HG03039 (cell line): Measurements from ENCODE around the gene DNMT3A.

Source experiments
- ATAC-seq: cut with Tn5 transposase; IDR thresholded peaks from one replicate; pipeline ENCODE4 v1.9.1; 2021; ENCODE audit warnings: mild to moderate bottlenecking, moderate library complexity; ENCODE audit not compliant: unreplicated experiment

The DNMT3A gene

GRCh38 chr2:25262288-25262687 lies 79.4 kb downstream of the DNMT3A start:
- no peak for ATAC-seq

DNA sequence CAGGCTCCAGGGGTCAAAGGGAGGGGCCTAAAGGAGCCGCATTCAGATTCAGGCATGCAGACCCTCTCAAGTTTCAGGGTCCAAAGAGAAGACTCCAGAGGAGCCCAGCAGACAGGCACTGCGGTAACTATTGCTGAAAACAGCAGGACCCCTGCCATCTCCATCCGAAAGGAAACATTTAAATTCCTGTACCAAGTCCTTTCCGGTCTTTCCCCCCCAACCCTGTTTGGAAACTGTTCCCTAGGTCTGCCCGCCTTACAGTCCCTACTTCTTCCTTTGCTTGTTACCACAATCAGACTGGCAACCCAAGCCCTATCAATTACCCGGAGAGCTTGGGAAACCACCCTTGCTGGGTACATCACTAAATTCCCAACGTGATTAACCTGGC lies 82.0 kb downstream of the DNMT3A start:
- ATAC-seq, result no peak

GRCh38 chr2:25258847-25259736 lies 82.6 kb downstream of the DNMT3A start:
- no peak for ATAC-seq

DNA sequence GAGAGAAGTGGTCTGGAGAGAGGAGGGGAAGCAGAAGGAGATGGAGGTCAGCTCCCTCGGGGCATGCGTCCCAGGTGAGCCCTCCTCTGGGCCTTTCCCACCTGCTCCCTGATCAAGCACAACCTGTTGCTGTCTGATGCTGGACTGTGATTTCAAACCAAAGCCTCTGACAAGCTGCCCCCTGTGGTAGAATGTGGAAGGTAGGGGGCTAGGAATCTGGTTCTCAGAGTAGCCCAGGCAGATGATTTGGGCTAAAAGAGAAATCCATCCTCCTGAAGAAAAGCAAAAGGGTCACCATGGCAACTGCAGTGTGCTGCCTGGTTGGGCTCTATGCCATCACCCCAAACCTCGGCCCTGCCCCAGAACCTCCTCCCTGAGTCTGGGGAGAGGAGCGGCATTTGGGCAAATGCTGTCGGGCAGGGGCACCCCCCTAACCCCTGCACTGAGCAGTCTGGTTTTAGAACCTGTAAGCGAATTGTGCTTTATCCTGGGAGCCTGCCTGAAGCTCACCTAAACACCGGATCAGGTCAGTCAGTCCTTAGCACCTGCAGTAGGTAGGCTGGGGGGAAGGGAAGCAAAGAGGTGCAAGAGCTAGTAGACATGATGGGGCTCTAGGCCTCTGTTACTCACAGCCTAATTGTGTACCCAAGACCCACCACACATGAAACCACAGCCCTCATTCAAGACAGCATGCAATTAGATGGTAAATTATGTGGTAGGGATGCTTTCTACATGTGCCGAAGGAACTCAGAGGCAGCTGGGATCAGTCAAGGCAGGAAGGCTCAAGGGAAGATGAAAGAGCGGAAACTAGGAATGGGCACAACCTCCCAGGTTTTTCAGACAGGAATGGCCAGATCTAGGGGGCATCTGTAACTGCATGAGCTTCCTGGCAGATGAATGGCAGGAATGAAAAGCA lies 83.5 kb downstream of the DNMT3A start:
- ATAC-seq, result no peak

- ATAC-seq, result no peak
These were observed 84.6 kb downstream of the DNMT3A start for GRCh38 chr2:25257032-25257552.

GRCh38 chr2:25256488-25256875 lies 85.2 kb downstream of the DNMT3A start:
- ATAC-seq, result no peak

GRCh38 chr2:25255745-25256487 lies 85.8 kb downstream of the DNMT3A start:
- no peak for ATAC-seq

GRCh38 chr2:25254961-25255360 lies 86.8 kb downstream of the DNMT3A start:
- no peak for ATAC-seq

- ATAC-seq, result no peak
These were observed 88.5 kb downstream of the DNMT3A start for GRCh38 chr2:25253153-25253626.

DNA sequence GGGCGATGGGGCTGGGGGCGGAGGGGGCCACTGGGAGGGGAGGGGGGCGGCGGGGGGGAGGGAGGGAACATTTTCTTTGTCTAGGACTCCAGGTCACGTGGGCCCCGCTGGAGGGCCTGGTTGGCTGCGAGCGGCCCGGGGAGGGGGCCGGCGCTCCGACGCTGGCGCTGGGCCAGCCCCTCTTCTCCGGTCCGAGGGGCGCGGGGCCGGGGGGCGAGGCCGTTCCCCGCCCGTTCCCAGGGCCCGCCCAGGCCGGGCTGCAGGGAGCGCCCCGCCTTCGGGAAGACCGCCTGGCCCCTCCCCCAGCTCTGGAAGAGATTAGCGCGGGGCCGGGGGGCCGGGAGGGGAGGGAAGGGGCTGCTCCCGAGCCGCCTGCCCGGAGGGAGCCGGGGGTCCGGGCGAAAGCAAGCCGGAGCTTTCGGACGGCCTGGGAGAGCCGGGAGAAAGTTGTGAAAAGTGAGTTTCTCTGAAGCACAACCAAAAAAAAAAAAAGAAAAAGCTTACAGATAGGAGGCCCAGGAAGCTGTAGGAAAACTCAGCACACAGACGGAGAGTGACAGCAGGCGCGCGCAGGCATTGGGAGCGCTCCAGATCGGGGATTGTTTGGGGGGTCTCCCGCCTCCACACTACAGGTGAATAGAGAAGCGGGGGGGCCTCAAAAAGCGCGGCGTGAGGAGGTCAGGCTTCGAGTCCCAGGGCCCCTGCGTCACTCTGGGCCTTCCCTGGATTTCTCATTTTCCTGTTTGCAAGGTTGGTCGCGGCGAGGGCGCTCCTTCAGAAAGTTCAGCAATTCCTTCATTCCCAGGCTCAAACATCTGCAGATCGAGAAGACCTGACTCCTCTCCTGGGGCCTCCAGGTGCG lies 89.2 kb downstream of the DNMT3A start:
- no peak for ATAC-seq

- no peak for ATAC-seq
These were observed 90.1 kb downstream of the DNMT3A start for GRCh38 chr2:25251422-25252273.

DNA sequence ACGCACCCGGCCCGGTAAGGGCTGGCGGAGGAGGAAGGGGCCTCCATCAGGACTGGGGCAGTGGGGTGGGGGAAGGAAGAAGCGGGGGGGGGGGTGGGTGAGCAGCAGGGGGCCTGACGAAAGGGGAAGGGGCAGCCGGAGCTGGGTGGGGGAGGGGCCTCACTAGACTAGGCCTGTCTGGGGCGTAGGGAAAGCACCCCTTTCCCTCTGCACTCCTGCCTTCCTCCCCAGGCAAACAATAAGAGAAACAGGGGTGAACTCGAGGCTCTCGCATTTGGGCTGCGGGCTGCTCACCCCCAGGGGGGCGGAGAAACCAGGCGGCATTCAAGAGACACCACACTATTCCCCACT lies 90.7 kb downstream of the DNMT3A start:
- ATAC-seq, result no peak

GRCh38 chr2:25250331-25251070 lies 91.2 kb downstream of the DNMT3A start:
- no peak for ATAC-seq

DNA sequence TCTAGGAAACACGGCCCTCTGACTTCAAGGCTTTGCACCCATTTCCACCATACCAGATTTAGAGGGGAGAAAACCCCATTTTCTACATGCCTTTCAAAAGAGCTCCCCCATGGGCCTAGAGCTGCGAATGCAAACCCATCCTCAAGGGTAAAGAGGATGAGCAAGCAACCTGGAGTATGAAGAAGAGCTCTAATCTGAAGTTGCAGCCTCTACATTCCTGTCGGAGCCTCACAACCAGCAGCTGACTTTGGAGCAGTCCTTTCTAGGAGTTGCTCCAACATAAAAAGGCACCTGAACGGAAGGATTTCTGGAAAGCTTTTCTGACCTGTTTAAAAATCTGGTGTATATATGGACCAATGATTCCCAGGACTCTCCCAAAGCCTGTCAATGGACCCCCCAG lies 91.9 kb downstream of the DNMT3A start:
- no peak for ATAC-seq

GRCh38 chr2:25247792-25248512 lies 93.8 kb downstream of the DNMT3A start:
- ATAC-seq, result no peak

- no peak for ATAC-seq
These were observed 95.0 kb downstream of the DNMT3A start for GRCh38 chr2:25246558-25247290.

- ATAC-seq, result no peak
These were observed 95.7 kb downstream of the DNMT3A start for GRCh38 chr2:25246001-25246400.
